AG09309 (cell line): ENCODE data around the gene KCNIP1.

ENCODE experiments used
- DNase-seq: peaks from one replicate; pipeline ENCODE4 v3.0.0-alpha.2; 2010; ENCODE audit warnings: low read depth
- H3K4me3 ChIP-seq: 2 replicates; pipeline ENCODE4 v1.5.1; 2011; ENCODE audit warnings: mild to moderate bottlenecking, low read depth, low read length, moderate library complexity; ENCODE audit not compliant: control insufficient read depth
- TF ChIP-seq, protein P1 (sequence below): IDR thresholded peaks from 2 replicates; pipeline ENCODE4 v1.5.1; 2011; ENCODE audit warnings: mild to moderate bottlenecking, low read depth, low read length, inconsistent platforms; ENCODE audit not compliant: insufficient read depth, control insufficient read depth; ENCODE audit errors: missing control alignments

Gene KCNIP1

DNA sequence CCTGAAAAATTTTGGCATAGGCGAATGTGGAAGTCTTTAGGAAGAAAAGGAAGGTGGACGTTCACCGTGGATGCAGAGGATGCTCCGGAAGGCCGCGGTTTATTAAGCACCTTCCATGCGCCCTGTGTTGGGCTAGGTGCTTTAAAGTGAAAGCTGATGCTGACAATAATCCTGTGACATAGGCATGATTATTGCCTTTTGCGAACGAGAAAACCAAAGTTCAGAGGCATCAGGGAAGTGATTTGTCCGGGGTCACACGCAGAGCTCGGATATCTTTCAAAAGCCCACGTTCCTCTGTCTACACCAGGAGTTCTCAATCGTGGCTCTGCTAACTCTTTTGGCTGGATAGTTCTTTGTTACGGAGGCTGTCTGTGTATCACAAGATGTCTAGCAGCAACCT, 267.7 kb downstream of the KCNIP1 start:
- H3K4me3 ChIP-seq = no peak overlapping the region
- no peak for DNase-seq
- TF ChIP-seq, protein P1, sequence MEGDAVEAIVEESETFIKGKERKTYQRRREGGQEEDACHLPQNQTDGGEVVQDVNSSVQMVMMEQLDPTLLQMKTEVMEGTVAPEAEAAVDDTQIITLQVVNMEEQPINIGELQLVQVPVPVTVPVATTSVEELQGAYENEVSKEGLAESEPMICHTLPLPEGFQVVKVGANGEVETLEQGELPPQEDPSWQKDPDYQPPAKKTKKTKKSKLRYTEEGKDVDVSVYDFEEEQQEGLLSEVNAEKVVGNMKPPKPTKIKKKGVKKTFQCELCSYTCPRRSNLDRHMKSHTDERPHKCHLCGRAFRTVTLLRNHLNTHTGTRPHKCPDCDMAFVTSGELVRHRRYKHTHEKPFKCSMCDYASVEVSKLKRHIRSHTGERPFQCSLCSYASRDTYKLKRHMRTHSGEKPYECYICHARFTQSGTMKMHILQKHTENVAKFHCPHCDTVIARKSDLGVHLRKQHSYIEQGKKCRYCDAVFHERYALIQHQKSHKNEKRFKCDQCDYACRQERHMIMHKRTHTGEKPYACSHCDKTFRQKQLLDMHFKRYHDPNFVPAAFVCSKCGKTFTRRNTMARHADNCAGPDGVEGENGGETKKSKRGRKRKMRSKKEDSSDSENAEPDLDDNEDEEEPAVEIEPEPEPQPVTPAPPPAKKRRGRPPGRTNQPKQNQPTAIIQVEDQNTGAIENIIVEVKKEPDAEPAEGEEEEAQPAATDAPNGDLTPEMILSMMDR = no peak

DNA sequence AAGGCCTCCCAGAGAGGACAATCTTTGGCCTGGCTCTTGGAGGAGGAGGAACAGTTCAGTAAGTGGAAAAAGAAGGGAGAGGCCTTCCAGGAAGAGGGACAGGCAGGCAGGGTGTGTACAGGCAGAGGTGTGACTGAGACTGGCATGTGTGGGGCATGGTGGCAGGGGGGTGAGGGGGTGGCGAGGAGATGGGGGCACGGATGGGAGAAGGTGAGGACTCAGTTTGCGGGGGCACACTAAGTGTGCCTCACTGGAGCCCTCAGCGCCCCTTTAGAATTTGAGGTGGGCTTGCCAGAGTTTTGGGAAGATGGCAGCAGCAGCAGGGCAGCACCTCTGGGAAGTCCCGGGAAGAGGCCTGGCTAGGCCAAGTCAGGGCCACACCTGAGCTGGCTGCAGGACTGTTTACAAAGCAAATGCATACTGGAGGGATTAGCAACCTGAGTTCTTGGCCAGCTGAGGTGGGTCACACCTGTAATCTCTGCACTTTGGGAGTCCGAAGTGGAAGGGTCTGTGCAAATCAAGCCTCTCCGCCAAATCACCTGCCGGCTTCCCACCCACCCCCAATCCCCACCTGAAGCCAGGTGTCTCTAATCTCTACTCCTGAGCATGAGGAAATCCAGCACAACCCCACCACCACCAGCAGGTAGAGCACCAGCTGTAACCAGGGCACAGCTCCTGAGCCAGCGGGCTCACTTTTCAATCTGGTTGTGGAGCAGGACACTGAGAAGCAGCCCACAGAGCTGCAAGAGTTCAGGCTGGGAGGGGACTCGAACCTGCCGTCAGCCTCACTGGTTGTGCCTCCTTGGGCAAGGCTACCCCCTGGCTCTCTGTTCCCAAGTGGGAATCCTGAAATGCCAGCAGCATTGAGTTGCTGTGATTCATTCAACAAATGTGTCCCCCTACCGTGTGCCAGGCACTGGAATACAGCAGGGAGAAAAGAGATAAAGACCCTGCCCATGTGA, 269.5 kb downstream of the KCNIP1 start:
- TF ChIP-seq, protein P1 = no peak
- no peak for DNase-seq
- H3K4me3 ChIP-seq = no peak overlapping the region

DNA sequence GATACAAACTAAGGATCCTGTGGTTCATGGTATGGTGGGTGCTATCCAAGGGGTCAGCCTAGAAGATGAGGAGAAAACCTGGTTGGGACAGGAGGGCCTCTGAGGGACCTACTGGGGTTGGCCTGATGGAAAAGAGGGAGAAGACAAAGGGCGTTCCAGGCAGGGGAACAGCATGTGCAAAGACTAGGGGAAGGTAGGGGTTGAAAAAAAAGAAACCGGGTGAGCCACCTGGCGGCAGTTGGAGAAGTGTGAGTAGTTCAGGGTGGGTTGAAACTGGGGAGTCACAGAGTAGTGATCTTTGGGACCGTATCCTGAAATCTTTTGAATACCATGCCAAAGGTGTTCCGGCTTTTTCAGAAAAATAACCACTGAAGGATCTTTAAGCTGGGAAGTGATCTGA, 271.0 kb downstream of the KCNIP1 start:
- H3K4me3 ChIP-seq = no peak overlapping the region
- DNase-seq = no peak
- TF ChIP-seq, protein P1 = no peak

DNA sequence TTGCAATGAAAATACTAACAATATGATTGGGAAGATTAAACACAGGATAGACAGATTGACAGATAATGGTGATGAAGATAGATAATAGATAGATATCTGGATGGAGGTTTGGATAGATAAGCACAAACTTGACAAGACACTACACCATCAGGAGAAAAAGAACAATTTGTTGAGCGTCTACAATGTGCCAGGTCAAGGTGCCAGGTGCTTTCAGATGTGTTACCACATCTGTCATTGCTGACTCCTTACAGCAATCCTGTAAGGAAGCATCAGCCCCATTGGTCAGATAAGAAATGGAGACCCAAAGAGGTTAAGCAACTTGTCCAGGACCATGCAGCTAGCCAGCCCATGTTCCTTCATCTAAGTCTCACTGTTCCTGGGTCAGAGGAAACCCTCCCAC, 278.1 kb downstream of the KCNIP1 start:
- TF ChIP-seq, protein P1 = no peak
- DNase-seq = no peak
- no peak overlapping the region for H3K4me3 ChIP-seq

DNA sequence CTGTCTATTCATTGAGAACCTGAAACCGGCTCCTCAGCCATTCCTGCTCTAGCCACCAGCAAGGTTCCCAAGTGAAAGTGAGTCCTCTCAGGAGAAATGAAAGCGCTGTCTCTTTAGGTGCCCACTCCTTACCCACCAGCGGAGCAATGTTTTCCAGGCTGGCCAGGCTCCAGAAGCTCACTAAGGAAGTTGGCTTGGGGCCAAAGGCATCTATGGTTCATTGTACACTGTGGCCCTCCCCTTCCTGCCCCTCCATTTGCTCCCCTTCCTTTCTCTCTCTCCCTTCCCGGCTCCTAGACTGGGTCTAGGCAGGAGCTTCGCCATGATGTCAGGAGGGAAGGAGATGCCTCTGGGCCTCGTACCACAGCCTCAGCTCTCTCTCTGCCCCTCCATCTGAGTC, 278.6 kb downstream of the KCNIP1 start:
- no peak for DNase-seq
- TF ChIP-seq, protein P1 = no peak
- no peak overlapping the region for H3K4me3 ChIP-seq

DNA sequence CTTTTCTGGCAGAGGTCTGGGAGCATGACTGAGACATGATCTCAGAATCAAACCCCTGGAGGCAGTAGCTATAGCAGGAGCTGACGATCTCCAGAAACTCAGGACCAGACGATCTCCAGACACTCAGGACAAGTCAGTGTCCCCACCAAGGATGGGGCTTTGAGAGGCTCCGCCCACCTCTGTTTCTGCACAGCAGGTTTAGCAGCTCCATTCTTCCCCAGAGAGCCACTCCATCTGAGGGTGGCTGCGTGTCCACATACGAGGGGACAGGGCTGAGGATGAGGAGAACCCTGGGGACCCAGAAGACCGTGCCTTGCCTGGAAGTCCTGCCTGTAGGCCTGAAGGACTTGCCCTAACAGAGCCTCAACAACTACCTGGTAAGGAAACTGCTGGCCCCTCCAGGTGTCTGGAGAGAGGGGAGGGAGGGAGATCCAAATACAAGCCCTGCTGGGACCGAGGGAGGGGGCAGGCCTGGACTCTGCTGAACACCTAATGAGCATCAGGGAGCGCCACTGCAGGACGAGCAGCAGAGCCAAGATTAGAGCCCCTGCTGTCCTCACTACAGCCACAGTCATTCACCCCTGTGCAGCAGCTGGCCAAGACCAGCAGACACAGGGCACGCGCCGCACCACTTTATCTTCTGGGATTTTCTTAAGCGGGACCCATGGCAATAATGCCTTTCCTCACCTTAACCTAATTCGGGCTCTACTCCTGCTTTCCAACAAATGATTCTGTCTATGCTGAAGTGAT, 279.9 kb downstream of the KCNIP1 start, which contains the start of gene GABRP:
Gene GABRP, plus strand, starts transcription at position 228 of the 750 bp plus-strand sequence. CDS start 4,891 bp downstream, outside the sequence.
- no peak within 1 kb of the TSS for H3K4me3 ChIP-seq
- TF ChIP-seq, protein P1 = no peak
- DNase-seq = no peak
